Cardiac muscle cell (in vitro differentiated cells and primary cell): Measurements from ENCODE around the gene GSTO2. TPM values are rescaled to one million over a fixed set of nuclear protein-coding genes. Genes with fewer than 3 reads are reported as not detected.
A peak's percentile ranks its signal among the peaks of the same experiment; 100 is the strongest.

Experiments
- DNase-seq, 2 donors: peaks; one replicate each; pipeline versions ENCODE4 v3.0.0 to v3.0.0-alpha.2; 2010 to 2017; ENCODE audit warnings: low read depth in 1 of 2, low spot score in 1 of 2
- H3K27ac ChIP-seq: fragments of 200-600 bp; sonication (generic); 2 replicates; pipeline ENCODE4 v1.5.1; 2016
- H3K27me3 ChIP-seq: fragments of 200-600 bp; sonication (generic); 2 replicates; pipeline ENCODE4 v1.6.0; 2016; ENCODE audit warnings: control low read depth
- H3K36me3 ChIP-seq: fragments of 200-600 bp; sonication (generic); 2 replicates; pipeline ENCODE4 v1.5.1; 2016; ENCODE audit warnings: control low read depth
- H3K4me1 ChIP-seq: fragments of 200-600 bp; sonication (generic); 2 replicates; pipeline ENCODE4 v1.8.1; 2017; ENCODE audit warnings: low read depth, mild to moderate bottlenecking, mixed run types
- H3K4me3 ChIP-seq: fragments of 200-600 bp; sonication (generic); 2 replicates; pipeline ENCODE4 v1.5.1; 2016; ENCODE audit warnings: mild to moderate bottlenecking
- H3K9me3 ChIP-seq: fragments of 200-600 bp; sonication (generic); 2 replicates; pipeline ENCODE4 v1.5.1; 2017; ENCODE audit warnings: low read depth, mild to moderate bottlenecking, control low read depth
- CTCF ChIP-seq: IDR thresholded peaks from 2 replicates; pipeline ENCODE4 v1.5.1; 2012; ENCODE audit warnings: low read depth, mild to moderate bottlenecking, low read length
- polyA plus RNA-seq: library from polyadenylated mRNA; unstranded; fragments of >200 nt; fragmentation: Nextera tagmentation; extraction: Ambion mirVana; gene quantifications from 2 replicates; pipeline ENCODE4 v1.2.1, GENCODE V29; 2016
- total RNA-seq: library from RNA; depleted of rRNA; stranded (reverse); fragments of >200 nt; gene quantifications from 2 replicates; pipeline ENCODE4 v1.2.3, GENCODE V29; 2016

Gene GSTO2
- 1.7 and 2.2 TPM in 2 replicates for total RNA-seq
- 3.0 and 5.1 TPM in 2 replicates for polyA plus RNA-seq

- Histone ChIP-seq H3K27me3 (no peaks in the 10 kb centered on the region), H3K4me1 (peaks cover 4% of the 10 kb centered on the region), H3K4me3 (peak within 1 kb of the TSS; percentile 60), H3K9me3 (no peaks in the 10 kb centered on the region), H3K27ac (peak within 1 kb of the TSS; percentile 83), H3K36me3 (peaks cover 27% of the 10 kb centered on the region)
- no peak for TF ChIP-seq CTCF
- DNase-seq: peak; percentile 99
Observed at GRCh38 chr10:104268713-104269645, at the start of gene GSTO2. Gene GSTO2 (plus strand): TSS chr10:104269184. CDS start chr10:104274916, 5,732 bp downstream.

GRCh38 chr10:104220522-104220921, 48.5 kb upstream of the GSTO2 start:
- no peak for DNase-seq
- no peak for TF ChIP-seq CTCF

GRCh38 chr10:104223304-104223703, 45.7 kb upstream of the GSTO2 start:
- no peak for TF ChIP-seq CTCF
- Histone ChIP-seq H3K9me3 (no peaks in the 10 kb centered on the region), H3K4me1 (no peaks in the 10 kb centered on the region)

More at GRCh38 chr10:104220522-104220921, 48.5 kb upstream of the GSTO2 start:
- H3K27me3 ChIP-seq: no peaks in the 10 kb centered on the region
- H3K9me3 ChIP-seq: no peaks in the 10 kb centered on the region
- no peak overlapping the region for H3K27ac ChIP-seq
- H3K36me3 ChIP-seq: no peaks in the 10 kb centered on the region
- H3K4me1 ChIP-seq: no peaks in the 10 kb centered on the region
- no peak overlapping the region for H3K4me3 ChIP-seq

GRCh38 chr10:104230490-104230889, 38.5 kb upstream of the GSTO2 start:
- Histone ChIP-seq H3K9me3 (no peaks in the 10 kb centered on the region), H3K4me3 (no peak overlapping the region), H3K36me3 (no peaks in the 10 kb centered on the region), H3K27me3 (no peaks in the 10 kb centered on the region), H3K4me1 (no peaks in the 10 kb centered on the region), H3K27ac (no peak overlapping the region)
- no peak for TF ChIP-seq CTCF
- DNase-seq: no peak

More at GRCh38 chr10:104223304-104223703, 45.7 kb upstream of the GSTO2 start:
- Histone ChIP-seq H3K36me3 (no peaks in the 10 kb centered on the region), H3K27me3 (no peaks in the 10 kb centered on the region), H3K27ac (no peak overlapping the region), H3K4me3 (no peak overlapping the region)
- no peak for DNase-seq

- Histone ChIP-seq H3K9me3 (no peaks in the 10 kb centered on the region), H3K36me3 (no peaks in the 10 kb centered on the region), H3K4me3 (peak within 1 kb of the TSS; percentile 79), H3K27me3 (no peaks in the 10 kb centered on the region), H3K27ac (peak within 1 kb of the TSS; percentile 19), H3K4me1 (no peaks in the 10 kb centered on the region)
- TF ChIP-seq CTCF: no peak
- DNase-seq: peak; percentile 97
Observed at GRCh38 chr10:104231784-104232612, 37.0 kb upstream of the GSTO2 start, which contains the start of gene CFAP43. Gene CFAP43 (minus strand): TSS chr10:104232364. CDS start chr10:104232246, 118 bp downstream.
